ENCODE data around the gene PTGES3.

Gene PTGES3

GRCh38 chr12:56614627-56615026, 73.5 kb downstream of the PTGES3 start:
- Histone ChIP-seq H3K36me3 (ENCODE audit: low read depth) (peaks cover 95% of the 10 kb centered on the region), H3K4me1 (ENCODE audit: insufficient read depth, poor library complexity, severe bottlenecking) (no peaks in the 10 kb centered on the region), H3K4me3 (ENCODE audit: severe bottlenecking) (no peak overlapping the region), H3K27ac (ENCODE audit: poor library complexity, severe bottlenecking) (no peak overlapping the region), H3K9me3 (ENCODE audit: severe bottlenecking) (no peaks in the 10 kb centered on the region), H3K27me3 (ENCODE audit: insufficient read depth, poor library complexity, severe bottlenecking) (no peaks in the 10 kb centered on the region)
- no peak for TF ChIP-seq CTCF (IDR thresholded peaks at IDR 0.05; ENCODE audit: poor library complexity, severe bottlenecking)
- DNase-seq (ENCODE audit: low spot score) = no peak
- no peak for ATAC-seq (ENCODE audit: low read depth)
